GM12874 (cell line): Measurements from ENCODE around the gene EGFL7.

ENCODE experiments used
- CTCF ChIP-seq: IDR thresholded peaks from 2 replicates; pipeline ENCODE4 v1.5.1; 2011; ENCODE audit warnings: low read depth, mild to moderate bottlenecking, control low read depth, low read length, moderate library complexity; ENCODE audit not compliant: insufficient read depth

Gene EGFL7

GRCh38 chr9:136686794-136687711 is 24.3 kb downstream of the EGFL7 start, which contains the start of gene AGPAT2:
Gene AGPAT2 (minus strand): TSS chr9:136687457. CDS start chr9:136687357, 100 bp downstream.
- TF ChIP-seq CTCF = no peak

GRCh38 chr9:136687721-136688223 is 25.1 kb downstream of the EGFL7 start:
- TF ChIP-seq CTCF = no peak

GRCh38 chr9:136688274-136689107 is 25.8 kb downstream of the EGFL7 start:
- no peak for TF ChIP-seq CTCF

- no peak for TF ChIP-seq CTCF
Measured at GRCh38 chr9:136689108-136689460, 26.4 kb downstream of the EGFL7 start.

- TF ChIP-seq CTCF = no peak
Measured at GRCh38 chr9:136690104-136690805, 27.5 kb downstream of the EGFL7 start.

- no peak for TF ChIP-seq CTCF
Measured at GRCh38 chr9:136690806-136691261, 28.1 kb downstream of the EGFL7 start.
